HG02852 (cell line): ENCODE data around the gene CFAP157.
A peak's percentile ranks its signal among the peaks of the same experiment; 100 is the strongest.

Source experiments
- ATAC-seq: cut with Tn5 transposase; IDR thresholded peaks from one replicate; pipeline ENCODE4 v1.9.1; 2021; ENCODE audit warnings: mild to moderate bottlenecking, moderate library complexity; ENCODE audit not compliant: unreplicated experiment

The CFAP157 gene

GRCh38 chr9:127714951-127715469 is 8.2 kb downstream of the CFAP157 start:
- peak; percentile 13 for ATAC-seq

GRCh38 chr9:127715470-127716337 is 8.9 kb downstream of the CFAP157 start, which contains the start of the genes PTRH1 and TTC16:
Gene PTRH1 (minus strand): TSS chr9:127715663. CDS start chr9:127715639, 24 bp downstream.
Gene TTC16 (plus strand): TSS chr9:127716079. CDS start chr9:127716146, 67 bp downstream.
- ATAC-seq = peak; percentile 89

DNA sequence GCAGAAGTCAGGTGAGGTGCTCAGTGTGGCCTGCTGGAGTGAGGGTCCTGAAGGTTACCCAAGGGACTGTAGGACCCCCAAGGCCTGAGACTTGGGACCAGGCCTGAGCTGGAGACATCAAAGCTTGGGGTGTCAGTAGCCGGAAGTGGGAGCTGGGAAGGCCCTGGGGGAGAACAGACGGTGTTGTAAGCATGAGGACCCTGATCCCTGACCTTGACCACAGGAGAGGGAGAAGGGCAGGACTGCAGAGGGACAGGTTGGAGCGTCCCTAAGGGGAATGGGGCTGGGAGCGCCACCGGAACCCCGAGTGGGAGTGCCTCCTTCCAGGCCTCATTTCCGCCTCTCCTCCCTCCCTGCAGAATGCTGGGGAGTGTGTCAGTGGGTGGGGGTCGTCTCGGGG is 9.6 kb downstream of the CFAP157 start:
- no peak for ATAC-seq

- ATAC-seq = no peak
Observed at GRCh38 chr9:127717766-127718165, 11.0 kb downstream of the CFAP157 start.

GRCh38 chr9:127720031-127720864 is 13.5 kb downstream of the CFAP157 start:
- ATAC-seq = no peak

- ATAC-seq = no peak
Observed at GRCh38 chr9:127720865-127721227, 14.1 kb downstream of the CFAP157 start.

GRCh38 chr9:127721391-127721821 is 14.6 kb downstream of the CFAP157 start:
- no peak for ATAC-seq

DNA sequence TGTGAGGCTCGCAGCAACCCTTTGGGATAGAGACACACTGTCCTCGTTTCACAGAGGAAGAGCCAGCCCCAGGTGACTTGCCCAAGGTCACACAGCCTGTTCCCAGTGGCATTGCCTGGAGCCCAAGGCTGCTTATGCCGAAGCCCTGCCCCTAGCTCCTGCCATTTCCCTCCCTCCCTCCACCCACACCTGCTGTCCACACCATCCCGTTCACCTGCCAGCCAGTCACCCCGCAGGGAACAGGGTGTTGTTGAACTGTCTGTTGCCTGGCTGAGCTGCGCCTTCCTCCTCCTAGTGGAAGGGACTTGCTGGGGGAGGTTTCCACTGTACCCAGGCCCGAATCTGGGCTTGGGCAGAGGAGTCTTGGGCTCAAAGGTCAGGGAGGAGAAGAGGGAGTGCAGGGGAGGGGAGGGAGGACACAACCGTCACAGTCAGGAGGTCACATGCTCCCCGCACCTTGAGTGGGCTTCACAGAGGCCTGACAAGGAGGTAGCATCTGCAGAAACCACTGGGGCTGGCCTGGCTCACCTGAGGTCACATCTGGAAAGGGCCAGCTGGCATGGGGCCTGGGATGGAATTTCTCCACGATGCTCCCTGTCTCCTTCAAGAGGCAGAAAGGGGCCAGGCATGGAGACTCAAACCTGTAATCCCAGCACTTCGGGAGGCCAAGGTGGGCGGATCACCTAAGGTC is 15.4 kb downstream of the CFAP157 start:
- ATAC-seq = no peak

- no peak for ATAC-seq
Observed at GRCh38 chr9:127723013-127723412, 16.2 kb downstream of the CFAP157 start.

GRCh38 chr9:127723444-127723843 is 16.7 kb downstream of the CFAP157 start:
- no peak for ATAC-seq

DNA sequence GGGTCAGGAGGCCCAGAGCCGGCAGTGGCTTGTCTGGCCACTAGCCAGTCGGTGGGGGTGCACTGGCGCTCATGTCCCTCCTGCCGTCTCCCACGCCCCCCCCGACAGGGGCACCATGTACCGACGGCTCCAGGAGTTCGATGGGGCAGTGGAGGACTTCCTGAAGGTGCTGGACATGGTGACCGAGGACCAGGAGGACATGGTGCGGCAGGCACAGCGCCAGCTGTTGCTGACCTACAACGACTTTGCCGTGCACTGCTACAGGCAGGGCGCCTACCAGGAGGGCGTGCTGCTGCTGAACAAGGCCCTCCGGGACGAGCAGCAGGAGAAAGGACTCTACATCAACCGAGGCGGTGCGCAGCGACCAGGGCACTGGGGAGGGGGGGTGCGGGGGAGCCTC is 17.2 kb downstream of the CFAP157 start:
- no peak for ATAC-seq

DNA sequence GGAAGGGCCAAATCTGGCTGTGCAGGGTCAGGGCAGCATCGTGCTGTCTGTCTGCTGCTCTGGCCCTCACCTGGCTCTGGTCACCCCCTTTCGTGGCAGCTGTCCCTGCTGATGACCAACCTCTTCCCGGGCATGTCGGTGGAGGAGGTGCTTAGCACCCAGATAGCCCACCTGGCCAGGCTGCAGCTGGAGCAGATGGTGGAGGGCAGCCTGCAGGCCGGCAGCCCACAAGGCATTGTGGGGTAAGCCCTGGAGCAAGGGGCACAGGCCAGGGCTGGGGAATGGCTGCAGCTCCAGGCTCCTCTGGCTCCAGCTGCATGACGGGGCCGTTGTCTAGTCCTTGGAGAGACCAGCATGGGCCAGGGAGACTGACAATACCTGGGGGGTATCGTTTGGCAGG is 20.1 kb downstream of the CFAP157 start:
- ATAC-seq = no peak

GRCh38 chr9:127728808-127729207 is 22.0 kb downstream of the CFAP157 start:
- ATAC-seq = no peak

GRCh38 chr9:127729522-127730256 is 22.9 kb downstream of the CFAP157 start:
- no peak for ATAC-seq

- no peak for ATAC-seq
Observed at GRCh38 chr9:127730262-127730661, 23.5 kb downstream of the CFAP157 start.

DNA sequence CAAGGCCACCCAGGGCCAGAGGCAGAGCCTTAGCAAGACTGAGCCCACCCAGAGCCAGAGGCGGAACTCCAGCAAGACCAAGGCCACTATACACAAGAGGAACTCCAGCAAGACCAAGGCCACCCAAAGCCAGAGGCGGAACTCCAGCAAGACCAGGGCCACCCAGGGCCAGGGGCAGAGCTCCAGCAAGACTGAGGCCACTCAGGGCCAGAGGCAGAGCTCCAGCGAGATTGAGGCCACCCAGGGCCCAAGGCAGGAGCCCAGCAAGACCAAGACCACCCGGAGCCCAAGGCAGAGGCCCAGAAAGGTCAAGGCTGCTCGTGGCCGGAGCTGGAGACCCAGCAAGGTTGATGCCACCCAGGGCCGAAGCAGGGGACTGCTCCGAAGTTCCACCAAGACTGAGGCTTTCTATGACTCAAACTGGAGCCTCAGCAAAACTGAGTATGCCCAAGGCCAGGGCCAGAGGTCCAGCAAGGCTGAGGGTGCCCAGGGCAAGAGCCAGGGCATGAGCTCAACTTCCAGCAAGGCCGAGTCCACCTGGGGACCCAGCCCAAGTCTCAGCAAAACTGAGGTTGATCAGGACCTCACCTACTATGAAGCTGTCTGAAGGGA is 24.1 kb downstream of the CFAP157 start:
- ATAC-seq = no peak

GRCh38 chr9:127731938-127732337 is 25.1 kb downstream of the CFAP157 start:
- ATAC-seq = no peak

DNA sequence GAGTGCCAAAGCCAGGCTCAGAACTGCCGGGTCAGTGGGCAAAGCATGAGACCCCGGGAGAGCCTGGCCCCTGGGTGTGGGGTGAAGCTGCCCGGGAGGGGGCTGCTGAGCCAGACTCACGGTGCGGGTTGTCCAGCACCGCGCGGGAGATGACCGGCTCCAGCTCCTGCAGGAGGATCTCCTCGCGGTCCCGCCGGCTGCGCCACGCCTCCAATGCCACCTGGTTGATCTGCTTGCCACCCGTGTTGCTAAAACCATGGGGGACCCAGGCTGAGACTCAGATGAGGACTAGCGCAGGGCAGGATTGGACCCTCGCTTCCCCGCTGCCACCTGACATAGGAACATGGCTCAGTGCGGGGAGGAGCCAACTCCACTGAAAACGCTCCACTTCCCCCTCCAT is 25.7 kb downstream of the CFAP157 start:
- ATAC-seq = no peak

GRCh38 chr9:127733614-127734013 is 26.8 kb downstream of the CFAP157 start:
- ATAC-seq = no peak

GRCh38 chr9:127734247-127734746 is 27.5 kb downstream of the CFAP157 start:
- ATAC-seq = no peak
